NT2/D1 (cell line): ENCODE results near the gene TNS3.

Source experiments
- YY1 ChIP-seq: IDR thresholded peaks from 2 replicates; pipeline ENCODE4 v1.6.1; 2011; ENCODE audit not compliant: insufficient read length, insufficient read depth
- ZNF274 ChIP-seq: IDR thresholded peaks from 2 replicates; pipeline ENCODE4 v1.6.1; 2011; ENCODE audit warnings: mild to moderate bottlenecking, low read depth, low read length

DNA sequence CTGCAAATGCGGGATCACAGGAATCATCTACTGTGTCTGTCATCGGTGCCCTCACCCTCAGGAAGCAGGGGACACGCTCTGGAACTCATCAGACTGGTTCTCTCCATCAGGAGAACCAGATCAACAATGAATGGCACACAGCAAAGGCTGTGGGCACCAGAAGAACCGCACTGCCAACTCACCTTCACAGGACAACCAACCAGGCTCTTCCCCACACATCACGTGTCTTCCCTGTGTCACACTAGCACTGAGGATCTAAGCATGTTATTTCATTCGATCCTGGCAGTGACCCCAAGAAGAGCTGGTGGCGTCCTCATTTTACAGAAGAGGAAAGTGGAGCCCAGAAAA is 106.1 kb downstream of the TNS3 start:
- TF ChIP-seq ZNF274 (no peak), YY1 (no peak)
